CD4-positive, alpha-beta T cell treated with Interleukin-4 for 1 hour (primary cell): Measurements from ENCODE around the gene ZCCHC14.
"Not testable (repeated sequence)": the region's sequence is repeated elsewhere in the genome, so short reads cannot be mapped to it uniquely, and the experiment has no call there.

Source experiments
- DNase-seq, 2 donors: peaks; one replicate each; pipeline ENCODE4 v3.0.0-alpha.2; 2020 to 2022

Gene ZCCHC14

GRCh38 chr16:87523605-87524004 is 30.8 kb upstream of the ZCCHC14 start:
- DNase-seq = not testable (repeated sequence)

- not testable (repeated sequence) for DNase-seq
Observed at GRCh38 chr16:87521764-87522163, 28.9 kb upstream of the ZCCHC14 start.

DNA sequence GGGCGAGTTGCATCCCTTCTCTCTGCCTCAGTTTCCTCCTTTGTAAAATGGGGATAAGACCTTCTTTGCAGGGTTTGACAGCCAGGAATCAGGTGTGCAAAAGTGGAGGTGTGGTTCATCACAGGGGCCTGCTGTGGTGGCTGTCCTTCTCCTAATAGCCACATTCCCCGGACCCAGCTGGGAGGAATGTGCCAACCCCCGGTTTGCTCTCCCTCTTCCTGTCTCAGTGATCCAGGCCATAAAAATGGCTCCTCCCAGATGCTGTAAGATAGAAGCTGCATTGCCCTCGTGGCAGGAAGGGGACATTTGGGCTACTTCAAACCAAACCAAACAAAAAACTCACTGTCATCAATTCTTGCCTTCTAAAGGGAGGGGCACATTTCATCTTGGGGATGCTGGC is 26.3 kb upstream of the ZCCHC14 start:
- not testable (repeated sequence) for DNase-seq

DNA sequence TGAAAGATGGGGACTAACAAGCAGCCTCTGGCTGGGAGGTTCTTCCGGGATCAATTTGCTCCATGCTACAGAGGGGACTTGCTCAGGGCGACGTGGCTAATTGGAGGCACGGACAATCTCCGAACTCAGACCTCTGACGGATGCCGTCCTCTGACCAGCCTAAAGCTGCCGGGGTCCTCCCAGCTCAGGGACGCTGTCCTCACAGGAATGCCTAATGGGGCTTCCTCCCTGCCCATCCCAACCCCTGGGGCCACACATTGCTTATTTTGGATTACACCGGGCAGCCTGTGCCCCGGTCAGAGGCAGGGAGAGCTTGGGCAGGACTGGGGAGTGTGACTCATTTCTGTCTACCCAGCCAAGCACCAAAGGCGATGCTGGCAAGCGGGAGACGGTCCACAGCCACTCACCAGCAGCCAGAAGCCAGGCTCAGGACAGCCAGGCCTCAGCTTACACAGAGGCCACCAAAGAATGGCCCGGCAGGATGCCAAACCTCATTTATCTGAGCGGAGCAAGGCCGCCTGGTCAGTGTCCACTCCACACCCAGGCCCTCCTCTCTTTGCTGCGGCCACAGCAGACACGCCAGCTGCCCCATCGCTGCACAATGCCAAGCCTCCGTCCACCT is 25.7 kb upstream of the ZCCHC14 start:
- not testable (repeated sequence) for DNase-seq

- DNase-seq = not testable (repeated sequence)
Observed at GRCh38 chr16:87517610-87518429, 25.0 kb upstream of the ZCCHC14 start.

GRCh38 chr16:87516361-87516760 is 23.5 kb upstream of the ZCCHC14 start:
- no peak for DNase-seq

DNA sequence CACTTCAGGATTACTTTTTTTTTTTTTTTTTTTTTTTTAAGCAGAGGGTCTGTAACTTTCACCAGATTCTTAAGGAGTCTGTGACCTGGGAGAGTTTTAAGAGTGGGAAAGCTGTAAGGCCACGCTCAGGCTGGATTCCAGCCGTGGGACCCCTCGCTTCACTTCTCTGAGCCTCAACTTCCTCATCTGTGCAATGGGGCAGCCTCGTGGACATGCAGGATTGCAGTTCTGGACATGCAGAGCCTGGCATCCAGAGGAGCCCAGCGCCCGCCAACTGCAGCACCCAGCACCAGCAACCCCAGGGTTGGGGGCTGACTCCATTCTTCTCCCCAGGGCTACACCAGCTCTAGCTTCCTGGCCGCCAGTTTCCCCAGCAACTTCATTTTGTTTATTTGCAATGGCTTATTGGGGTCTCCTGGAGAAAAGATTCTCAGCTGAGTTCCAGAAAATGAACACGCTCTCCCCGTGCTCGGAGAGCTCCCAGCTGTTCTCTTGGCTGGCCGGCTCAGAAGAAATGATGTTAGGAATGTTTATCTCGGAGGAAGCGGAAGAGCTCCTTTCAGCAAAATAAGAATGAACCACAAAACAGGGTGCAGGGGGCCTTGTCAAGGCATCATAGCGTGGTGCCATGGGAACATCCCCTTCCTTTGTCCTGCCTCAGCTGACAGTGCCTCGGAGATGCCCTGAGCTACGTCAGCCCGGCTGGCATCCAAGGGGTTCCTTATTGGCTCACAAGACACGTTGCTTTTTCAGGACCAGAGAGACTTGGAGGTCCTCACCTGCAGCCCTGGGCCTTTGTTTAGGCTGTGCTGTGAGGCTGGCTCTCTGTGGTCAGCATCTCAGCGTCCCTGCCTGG is 22.9 kb upstream of the ZCCHC14 start:
- no peak for DNase-seq

DNA sequence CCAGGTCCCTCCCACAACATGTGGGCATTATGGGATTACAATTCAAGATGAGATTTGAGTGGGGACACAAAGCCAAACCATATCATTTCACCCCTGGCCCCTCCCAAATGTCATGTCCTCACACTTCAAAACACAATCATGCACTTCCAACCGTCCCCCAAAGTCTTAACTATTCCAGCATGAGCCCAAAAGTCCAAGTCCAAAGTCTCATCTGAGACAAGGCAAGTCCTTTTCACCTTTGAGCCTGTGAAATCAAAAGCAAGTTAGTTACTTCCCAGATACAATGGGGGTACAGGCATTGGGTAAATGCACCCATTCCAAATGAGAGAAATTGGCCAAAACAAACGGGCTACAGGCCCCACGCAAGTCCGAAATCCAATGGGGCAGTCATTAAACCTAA is 17.0 kb upstream of the ZCCHC14 start:
- not testable (repeated sequence) for DNase-seq

DNA sequence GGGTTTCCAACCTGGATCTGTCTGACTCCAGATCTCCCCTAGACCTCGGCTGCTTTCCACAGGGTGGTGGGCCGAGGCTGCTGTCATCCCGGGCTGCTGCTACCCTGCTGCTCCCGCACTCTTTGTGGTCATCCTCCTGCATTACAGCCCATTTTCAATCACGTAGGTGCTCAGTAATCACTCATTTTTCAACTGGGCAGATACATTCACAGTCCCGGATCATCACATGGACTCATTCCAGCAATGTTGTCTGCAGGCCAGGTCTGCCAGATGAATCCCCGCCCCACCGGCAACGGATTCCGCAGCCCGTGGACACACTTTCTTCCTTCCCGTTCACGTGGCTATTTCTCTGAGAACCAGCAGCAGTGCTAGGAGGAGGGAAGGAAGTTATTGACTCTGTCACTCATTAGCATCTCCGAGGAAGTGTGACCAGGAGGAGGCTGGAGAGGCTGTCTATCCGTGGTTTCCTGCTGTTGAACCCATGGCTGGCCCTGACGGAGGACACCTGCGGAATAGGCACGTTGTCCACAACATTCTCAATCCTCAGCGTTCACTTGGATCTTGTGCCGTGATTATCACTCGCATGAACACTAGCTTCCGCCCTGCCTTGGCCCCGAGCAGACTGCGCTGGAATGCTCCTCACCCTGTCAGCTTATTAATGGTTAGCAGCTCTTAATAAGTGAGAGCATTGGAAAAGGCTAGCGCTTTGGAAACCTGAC is 14.7 kb upstream of the ZCCHC14 start:
- no peak for DNase-seq

- DNase-seq = no peak
Observed at GRCh38 chr16:87506423-87507350, 13.9 kb upstream of the ZCCHC14 start.

DNA sequence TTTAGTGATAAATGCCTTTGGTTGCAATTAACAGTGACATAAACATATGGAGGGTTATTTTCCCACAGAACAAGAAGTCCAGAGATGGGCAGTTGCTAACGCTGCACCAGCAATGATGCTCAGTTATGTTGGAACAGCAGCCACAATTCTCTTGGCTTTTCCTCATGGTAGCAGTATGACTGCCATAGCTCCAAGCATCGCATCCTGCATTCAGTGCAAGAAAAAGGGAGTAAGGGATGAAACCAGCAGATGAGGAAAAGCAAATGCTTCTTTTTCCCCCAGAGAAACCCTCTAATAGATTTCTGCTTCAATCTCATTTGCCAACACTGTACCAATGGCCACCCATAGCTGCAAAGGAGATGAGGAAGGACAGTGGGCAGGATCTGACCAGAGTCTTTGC is 13.0 kb upstream of the ZCCHC14 start:
- no peak for DNase-seq

DNA sequence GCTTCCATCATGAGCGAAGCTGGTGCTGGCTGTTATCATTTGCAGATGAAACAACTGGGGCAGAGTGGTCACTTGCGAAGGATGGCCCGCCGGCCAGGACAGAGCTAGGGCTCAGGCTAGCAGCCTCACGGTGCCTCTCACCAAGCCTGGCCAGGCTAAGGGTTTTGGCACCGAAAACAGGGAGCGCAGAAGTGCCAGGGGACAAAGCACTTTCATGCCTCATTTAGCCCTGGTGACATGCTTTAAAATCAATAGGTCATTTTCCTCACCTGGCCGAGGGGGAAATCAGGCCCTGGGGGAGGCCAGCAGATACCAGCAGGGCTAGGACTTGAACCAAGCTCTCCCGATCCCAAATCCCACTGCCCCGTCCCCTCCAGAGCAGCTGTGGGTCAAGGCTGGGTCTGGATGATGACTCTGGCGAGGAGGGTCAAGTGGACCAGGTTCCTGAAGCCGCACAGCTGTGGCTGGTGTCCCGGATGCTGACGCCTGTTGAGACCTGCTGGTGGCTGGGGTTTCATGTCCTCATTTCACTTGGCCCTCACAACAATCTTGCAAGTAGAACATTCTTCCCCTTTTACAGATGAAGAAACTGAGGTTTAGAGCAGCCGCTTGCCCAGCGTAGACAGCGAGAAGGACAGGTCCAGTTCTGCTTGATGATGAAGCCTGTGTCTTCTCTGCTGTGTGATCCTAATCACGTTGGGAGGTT is 10.6 kb upstream of the ZCCHC14 start:
- not testable (repeated sequence) for DNase-seq

- DNase-seq = no peak
Observed at GRCh38 chr16:87502308-87502969, 9.6 kb upstream of the ZCCHC14 start.

- DNase-seq = no peak
Observed at GRCh38 chr16:87501117-87501516, 8.3 kb upstream of the ZCCHC14 start.

GRCh38 chr16:87499189-87499486 is 6.3 kb upstream of the ZCCHC14 start:
- DNase-seq = no peak

- no peak for DNase-seq
Observed at GRCh38 chr16:87498324-87499188, 5.7 kb upstream of the ZCCHC14 start.

DNA sequence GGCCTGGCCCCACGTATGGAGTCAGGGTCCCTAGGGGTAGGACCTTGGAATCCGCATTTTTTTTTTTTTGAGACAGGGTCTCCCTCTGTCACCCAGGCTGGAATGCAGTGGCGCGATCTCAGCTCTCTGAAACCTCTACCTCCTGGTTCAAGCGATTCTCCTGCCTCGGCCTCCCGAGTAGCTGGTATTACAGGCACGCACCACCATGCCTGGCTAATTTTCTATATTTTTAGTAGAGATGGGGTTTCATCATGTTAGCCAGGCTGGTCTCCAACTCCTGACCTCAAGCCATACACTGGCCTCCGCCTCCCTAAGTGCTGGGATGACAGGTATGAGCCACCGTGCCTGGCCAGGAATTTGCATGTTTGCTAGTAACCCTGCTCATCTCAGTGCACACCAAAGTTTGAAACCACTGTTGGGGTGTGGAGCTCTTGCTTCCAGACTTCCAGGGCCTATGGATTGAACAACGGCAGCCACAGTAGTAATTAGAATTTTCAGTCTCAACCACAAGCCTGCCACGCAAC is 5.0 kb upstream of the ZCCHC14 start:
- DNase-seq = not testable (repeated sequence)

DNA sequence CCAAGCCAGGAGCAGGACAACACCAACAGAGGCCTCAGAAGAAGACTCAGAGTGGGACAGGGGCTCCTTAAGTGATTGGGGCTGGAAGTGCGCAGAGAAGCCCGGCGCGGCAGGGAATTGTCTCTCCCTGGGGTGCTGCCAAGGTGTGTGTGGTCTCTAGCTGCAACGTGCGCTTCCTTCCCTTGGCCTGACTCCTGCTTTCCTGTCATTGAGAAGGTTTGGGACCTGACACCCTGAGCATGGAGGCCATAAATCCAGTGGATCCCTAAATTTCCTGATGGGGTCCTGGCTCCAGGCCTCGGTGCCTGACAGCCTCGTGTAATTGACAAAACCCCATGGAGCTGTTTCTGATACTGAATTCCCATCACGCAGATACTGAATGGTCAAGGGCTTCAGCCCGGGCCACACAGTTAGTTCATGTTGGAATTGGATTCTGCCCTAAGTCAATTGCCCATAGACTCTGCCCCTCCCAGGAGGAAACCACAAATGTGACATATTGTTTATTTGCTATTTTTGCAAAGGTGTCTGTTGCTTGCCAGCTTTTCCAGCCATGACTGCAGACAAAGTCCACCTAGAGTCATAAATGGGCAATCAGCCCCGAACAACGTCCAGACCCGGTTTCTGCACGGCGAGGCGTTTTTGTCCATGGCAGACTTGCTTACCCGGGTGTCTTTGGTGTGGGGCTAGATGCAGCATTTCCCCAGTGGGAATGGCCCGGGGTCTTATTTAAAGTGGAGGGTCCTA is 4.4 kb upstream of the ZCCHC14 start:
- DNase-seq = not testable (repeated sequence)

- peak; percentile 33 to 45 for DNase-seq
Observed at GRCh38 chr16:87496447-87496801, 3.6 kb upstream of the ZCCHC14 start.
